ENCODE results near the gene GPX2.

Gene GPX2

DNA sequence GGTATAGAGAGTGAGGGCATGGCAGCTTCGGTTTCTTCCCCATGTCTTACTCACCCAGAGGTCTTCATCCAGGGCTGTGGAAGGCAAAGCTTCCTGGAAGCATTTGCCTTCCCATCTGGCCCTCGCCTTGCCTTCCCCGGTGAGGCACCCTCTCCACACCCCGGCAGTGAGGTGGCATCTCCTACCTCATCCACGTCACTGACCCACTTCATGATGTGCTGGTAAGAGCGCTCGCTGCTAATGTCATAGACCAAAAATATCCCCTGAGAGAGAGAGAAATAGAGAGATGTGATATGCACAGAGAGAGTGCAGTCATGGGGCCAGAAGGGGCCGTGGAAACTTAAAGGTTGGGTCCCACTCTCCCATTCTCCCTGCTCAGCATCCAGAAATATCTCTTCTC, 8.3 kb upstream of the GPX2 start:
- H3K4me3 ChIP-seq (ENCODE audit: low read length, poor library complexity, severe bottlenecking) = no peak overlapping the region
- TF ChIP-seq EZH2phosphoT487 (IDR thresholded peaks at IDR 0.05; ENCODE audit: borderline replicate concordance) = no peak
- TF ChIP-seq, protein P1, sequence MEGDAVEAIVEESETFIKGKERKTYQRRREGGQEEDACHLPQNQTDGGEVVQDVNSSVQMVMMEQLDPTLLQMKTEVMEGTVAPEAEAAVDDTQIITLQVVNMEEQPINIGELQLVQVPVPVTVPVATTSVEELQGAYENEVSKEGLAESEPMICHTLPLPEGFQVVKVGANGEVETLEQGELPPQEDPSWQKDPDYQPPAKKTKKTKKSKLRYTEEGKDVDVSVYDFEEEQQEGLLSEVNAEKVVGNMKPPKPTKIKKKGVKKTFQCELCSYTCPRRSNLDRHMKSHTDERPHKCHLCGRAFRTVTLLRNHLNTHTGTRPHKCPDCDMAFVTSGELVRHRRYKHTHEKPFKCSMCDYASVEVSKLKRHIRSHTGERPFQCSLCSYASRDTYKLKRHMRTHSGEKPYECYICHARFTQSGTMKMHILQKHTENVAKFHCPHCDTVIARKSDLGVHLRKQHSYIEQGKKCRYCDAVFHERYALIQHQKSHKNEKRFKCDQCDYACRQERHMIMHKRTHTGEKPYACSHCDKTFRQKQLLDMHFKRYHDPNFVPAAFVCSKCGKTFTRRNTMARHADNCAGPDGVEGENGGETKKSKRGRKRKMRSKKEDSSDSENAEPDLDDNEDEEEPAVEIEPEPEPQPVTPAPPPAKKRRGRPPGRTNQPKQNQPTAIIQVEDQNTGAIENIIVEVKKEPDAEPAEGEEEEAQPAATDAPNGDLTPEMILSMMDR (conservative IDR thresholded peaks at IDR 0.05; ENCODE audit: low read length) = no peak
- no peaks in the 10 kb centered on the region for H3K9me3 ChIP-seq (ENCODE audit: insufficient read depth, low read depth, low read length)
- H3K79me2 ChIP-seq (ENCODE audit: insufficient read depth, low read length) = no peaks in the 10 kb centered on the region
- H3K27me3 ChIP-seq (ENCODE audit: insufficient read depth, low read length, poor library complexity, severe bottlenecking) = no peaks in the 10 kb centered on the region
- no peak overlapping the region for H2AFZ ChIP-seq (ENCODE audit: low read length)
- H3F3A ChIP-seq (ENCODE audit: low read depth) = no peaks in the 10 kb centered on the region
- no peak overlapping the region for H3K4me2 ChIP-seq (ENCODE audit: low read depth, low read length, poor library complexity, severe bottlenecking)
- H3K36me3 ChIP-seq (ENCODE audit: insufficient read depth, low read length) = peaks cover 54% of the 10 kb centered on the region; the same call in 1 of the 2 replicates
- no peaks in the 10 kb centered on the region for H3K9me2 ChIP-seq (replicated peaks; ENCODE audit: low read depth, low read length)
- no peak overlapping the region for H3K9ac ChIP-seq (ENCODE audit: low read depth, low read length, poor library complexity, severe bottlenecking)
- H4K20me1 ChIP-seq (ENCODE audit: insufficient read depth, low read length, poor library complexity, severe bottlenecking) = no peaks in the 10 kb centered on the region
- H3K4me1 ChIP-seq (ENCODE audit: insufficient read depth, low read length, poor library complexity, severe bottlenecking) = peaks cover 19% of the 10 kb centered on the region

DNA sequence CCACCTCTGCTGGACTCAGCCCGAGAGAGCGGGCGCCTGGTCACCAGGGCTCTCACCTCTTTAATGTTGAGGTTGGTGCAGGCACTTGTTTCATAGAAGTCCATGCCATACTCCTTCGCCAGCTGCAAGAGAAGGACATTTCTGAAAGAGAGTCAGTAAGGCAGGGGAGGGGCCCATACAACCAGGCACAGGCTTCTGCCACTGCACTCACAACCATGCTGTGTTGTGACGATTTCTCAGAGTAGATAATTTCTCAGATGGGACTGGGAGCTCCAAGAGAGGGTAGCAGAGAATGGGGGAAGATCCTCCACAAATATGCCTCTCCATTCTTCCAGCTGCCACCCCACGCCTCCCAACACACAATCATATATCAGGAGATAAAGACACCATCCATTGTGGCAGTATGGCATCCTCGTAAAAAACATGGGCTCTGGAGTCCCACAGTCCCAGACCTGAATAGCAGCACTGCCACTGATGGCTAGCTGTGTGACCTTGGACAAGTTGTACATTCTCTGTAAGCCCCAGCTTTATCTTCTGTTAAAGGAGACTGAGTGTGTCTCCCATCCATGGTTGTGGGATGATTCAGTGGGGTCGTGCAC, 6.2 kb upstream of the GPX2 start:
- no peaks in the 10 kb centered on the region for H4K20me1 ChIP-seq (ENCODE audit: insufficient read depth, low read length, poor library complexity, severe bottlenecking)

DNA sequence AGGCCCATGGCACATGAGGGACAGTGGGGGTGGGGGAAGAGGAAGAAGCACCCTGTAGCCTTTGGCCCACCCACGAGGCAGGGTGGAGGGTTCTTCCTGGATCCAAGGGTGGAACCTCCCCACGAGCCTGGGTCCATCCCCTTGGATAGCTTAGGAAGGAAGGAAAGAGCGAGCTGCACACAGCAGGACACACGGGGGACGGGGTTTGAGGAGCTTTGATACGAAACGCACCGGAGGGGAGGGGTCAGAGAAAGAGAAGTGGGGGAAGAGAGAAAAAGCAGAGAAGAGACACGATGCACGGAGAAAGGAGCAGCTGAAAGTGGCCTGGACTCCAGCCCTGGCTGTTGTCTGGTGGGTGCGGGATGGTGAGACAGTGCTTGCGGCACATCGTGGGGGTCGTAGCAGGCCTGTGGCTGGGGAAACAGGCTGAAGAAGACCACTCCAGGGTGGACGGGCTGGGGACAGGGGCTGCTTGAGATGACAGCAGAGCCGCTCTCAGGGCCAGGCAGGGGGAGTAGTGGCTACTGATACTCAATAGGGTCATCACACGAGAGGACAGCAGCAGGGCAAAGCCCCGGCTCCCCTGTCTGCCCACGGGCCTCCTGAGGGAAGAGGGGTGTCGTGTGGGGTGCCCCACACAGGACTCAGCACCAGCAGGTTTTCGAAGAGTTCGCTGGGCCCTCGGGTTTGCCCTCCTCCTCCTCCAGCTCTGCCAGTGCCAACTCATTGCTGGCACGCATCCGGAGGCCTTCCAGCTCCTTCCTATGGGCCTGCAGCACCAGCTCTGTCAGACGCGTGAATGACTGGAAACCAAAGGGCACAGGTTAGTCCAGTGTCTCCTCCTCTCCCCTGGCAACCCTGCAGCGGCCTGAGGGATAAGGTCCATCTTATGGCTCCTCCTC, 5.4 kb upstream of the GPX2 start:
- no peak for TF ChIP-seq EZH2phosphoT487 (IDR thresholded peaks at IDR 0.05; ENCODE audit: borderline replicate concordance)
- TF ChIP-seq, protein P1 (conservative IDR thresholded peaks at IDR 0.05; ENCODE audit: low read length) = no peak
- no peaks in the 10 kb centered on the region for H3K27me3 ChIP-seq (ENCODE audit: insufficient read depth, low read length, poor library complexity, severe bottlenecking)
- H3F3A ChIP-seq (ENCODE audit: low read depth) = no peaks in the 10 kb centered on the region; the same call in 1 of the 2 replicates
- H3K9me3 ChIP-seq (ENCODE audit: insufficient read depth, low read depth, low read length) = no peaks in the 10 kb centered on the region
- peaks cover 31% of the 10 kb centered on the region for H3K4me1 ChIP-seq (ENCODE audit: insufficient read depth, low read length, poor library complexity, severe bottlenecking)
- no peaks in the 10 kb centered on the region for H3K9me2 ChIP-seq (replicated peaks; ENCODE audit: low read depth, low read length)
- H4K20me1 ChIP-seq (ENCODE audit: insufficient read depth, low read length, poor library complexity, severe bottlenecking) = no peaks in the 10 kb centered on the region
- H2AFZ ChIP-seq (ENCODE audit: low read length) = no peak overlapping the region
- H3K36me3 ChIP-seq (ENCODE audit: insufficient read depth, low read length) = peaks cover 54% of the 10 kb centered on the region; the same call in 1 of the 2 replicates
- no peaks in the 10 kb centered on the region for H3K79me2 ChIP-seq (ENCODE audit: insufficient read depth, low read length)
- no peak overlapping the region for H3K4me2 ChIP-seq (ENCODE audit: low read depth, low read length, poor library complexity, severe bottlenecking)
- H3K4me3 ChIP-seq (ENCODE audit: low read length, poor library complexity, severe bottlenecking) = no peak overlapping the region
- H3K9ac ChIP-seq (ENCODE audit: low read depth, low read length, poor library complexity, severe bottlenecking) = no peak overlapping the region

More for the DNA sequence above, 6.2 kb upstream of the GPX2 start:
- Histone ChIP-seq H3K79me2 (ENCODE audit: insufficient read depth, low read length) (no peaks in the 10 kb centered on the region), H3K9ac (ENCODE audit: low read depth, low read length, poor library complexity, severe bottlenecking) (no peak overlapping the region), H3K9me2 (replicated peaks; ENCODE audit: low read depth, low read length) (no peaks in the 10 kb centered on the region), H3K4me2 (ENCODE audit: low read depth, low read length, poor library complexity, severe bottlenecking) (no peak overlapping the region), H3K27me3 (ENCODE audit: insufficient read depth, low read length, poor library complexity, severe bottlenecking) (no peaks in the 10 kb centered on the region), H3K4me1 (ENCODE audit: insufficient read depth, low read length, poor library complexity, severe bottlenecking) (peaks cover 29% of the 10 kb centered on the region), H2AFZ (ENCODE audit: low read length) (no peak overlapping the region), H3K9me3 (ENCODE audit: insufficient read depth, low read depth, low read length) (no peaks in the 10 kb centered on the region), H3K4me3 (ENCODE audit: low read length, poor library complexity, severe bottlenecking) (no peak overlapping the region), H3K36me3 (ENCODE audit: insufficient read depth, low read length) (peaks cover 54% of the 10 kb centered on the region; the same call in 1 of the 2 replicates), H3F3A (ENCODE audit: low read depth) (no peaks in the 10 kb centered on the region; the same call in 1 of the 2 replicates)
- TF ChIP-seq, protein P1 (conservative IDR thresholded peaks at IDR 0.05; ENCODE audit: low read length) = no peak
- TF ChIP-seq EZH2phosphoT487 (IDR thresholded peaks at IDR 0.05; ENCODE audit: borderline replicate concordance) = no peak
